NCI-H774 (cell line): Measurements from ENCODE around the gene MRPL44.

Source experiments
- DNase-seq: peaks from one replicate; lab custom pipeline; 2025; lab: John Stamatoyannopoulos, UW

The MRPL44 gene

GRCh38 chr2:223957092-223957851 is at the start of gene MRPL44:
Gene MRPL44 (plus strand): TSS chr2:223957463. CDS start chr2:223957473, 10 bp downstream.
- peak; percentile 92 for DNase-seq

- no peak for DNase-seq
Observed at GRCh38 chr2:223908304-223908998, 48.8 kb upstream of the MRPL44 start.

- DNase-seq = no peak
Observed at GRCh38 chr2:223909001-223909741, 48.1 kb upstream of the MRPL44 start.

- no peak for DNase-seq
Observed at GRCh38 chr2:223914324-223914723, 42.9 kb upstream of the MRPL44 start.

GRCh38 chr2:223915071-223915470 is 42.2 kb upstream of the MRPL44 start:
- DNase-seq = no peak

- no peak for DNase-seq
Observed at GRCh38 chr2:223916181-223916920, 40.9 kb upstream of the MRPL44 start.

GRCh38 chr2:223918671-223919134 is 38.6 kb upstream of the MRPL44 start:
- no peak for DNase-seq

- no peak for DNase-seq
Observed at GRCh38 chr2:223920109-223920508, 37.2 kb upstream of the MRPL44 start.

- DNase-seq = no peak
Observed at GRCh38 chr2:223921204-223921603, 36.1 kb upstream of the MRPL44 start.

- no peak for DNase-seq
Observed at GRCh38 chr2:223922308-223922707, 35.0 kb upstream of the MRPL44 start.

GRCh38 chr2:223923976-223924375 is 33.3 kb upstream of the MRPL44 start:
- no peak for DNase-seq

- DNase-seq = no peak
Observed at GRCh38 chr2:223925106-223925505, 32.2 kb upstream of the MRPL44 start.

GRCh38 chr2:223928113-223929006 is 28.9 kb upstream of the MRPL44 start:
- no peak for DNase-seq

- no peak for DNase-seq
Observed at GRCh38 chr2:223929571-223930102, 27.6 kb upstream of the MRPL44 start.

GRCh38 chr2:223930103-223930976 is 26.9 kb upstream of the MRPL44 start:
- no peak for DNase-seq

GRCh38 chr2:223932816-223933800 is 24.2 kb upstream of the MRPL44 start:
- no peak for DNase-seq

- no peak for DNase-seq
Observed at GRCh38 chr2:223934870-223935269, 22.4 kb upstream of the MRPL44 start.

- DNase-seq = no peak
Observed at GRCh38 chr2:223935459-223936125, 21.7 kb upstream of the MRPL44 start.
